ENCODE data around the gene YIPF7.

YIPF7 gene

GRCh38 chr4:44651425-44651824 is at the start of gene YIPF7:
Gene YIPF7, minus strand, starts transcription at chr4:44651625. Its CDS starts 1,525 bp downstream, at chr4:44650100.
- DNase-seq: no peak

DNA sequence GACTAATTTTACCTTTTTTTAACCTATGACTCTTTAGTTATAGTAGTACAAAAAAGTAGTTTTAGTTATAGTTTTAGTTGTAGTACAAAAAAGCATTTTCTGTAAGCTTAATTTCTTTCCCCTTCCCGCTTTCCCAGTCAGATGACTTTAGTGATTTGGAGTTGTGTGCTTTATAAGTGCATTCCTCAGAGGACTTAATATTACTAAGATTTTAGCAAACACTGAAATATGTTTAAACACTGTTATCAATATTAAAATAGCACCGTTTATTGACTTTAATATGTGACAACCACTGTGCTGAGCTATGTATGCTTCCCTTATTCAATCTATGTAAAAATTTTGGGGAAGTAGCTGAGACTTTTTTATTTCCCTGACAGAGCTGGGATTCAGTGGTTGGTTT is 49.6 kb upstream of the YIPF7 start:
- DNase-seq: no peak

DNA sequence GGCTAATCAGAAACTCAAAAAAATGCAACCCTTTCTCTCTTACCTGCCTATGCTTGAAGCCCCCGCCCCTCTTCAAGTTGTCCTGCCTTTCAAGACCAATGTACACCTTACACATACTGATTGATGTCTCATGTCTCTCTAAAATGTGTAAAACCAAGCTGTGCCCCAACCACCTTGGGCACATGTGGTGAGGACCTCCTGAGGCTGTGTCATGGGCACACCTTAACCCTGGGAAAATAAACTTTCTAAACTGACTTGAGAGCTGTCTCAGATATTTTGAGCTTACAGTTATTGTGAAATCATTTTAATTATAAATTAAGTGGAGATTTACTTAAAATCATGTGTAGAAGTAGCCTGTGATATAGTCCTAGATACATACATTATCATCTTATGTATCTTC is 49.0 kb upstream of the YIPF7 start:
- no peak for DNase-seq

GRCh38 chr4:44684648-44685047 is 33.2 kb upstream of the YIPF7 start:
- no peak for DNase-seq

DNA sequence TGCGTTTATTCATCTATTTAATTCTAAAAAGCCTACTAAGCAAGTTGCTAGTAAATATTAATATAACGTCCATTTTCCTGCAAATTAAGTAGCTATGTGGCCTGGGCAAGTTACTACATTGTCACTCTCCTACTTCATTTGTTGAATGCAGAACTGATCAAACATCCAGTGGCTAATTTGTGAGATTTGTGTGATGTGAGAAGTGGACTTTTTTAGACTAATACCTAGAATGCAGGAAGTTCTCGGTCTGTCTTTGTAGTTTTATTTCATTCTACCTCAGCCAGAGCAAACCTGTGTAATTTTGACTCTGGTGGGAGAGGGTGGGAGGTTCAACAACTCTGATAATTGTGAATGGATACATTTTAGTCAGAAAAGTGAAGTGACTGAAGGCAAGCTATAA is 27.6 kb upstream of the YIPF7 start:
- no peak for DNase-seq

GRCh38 chr4:44678094-44679041 is 26.9 kb upstream of the YIPF7 start, which contains the start of gene GUF1:
Gene GUF1, plus strand, starts transcription at chr4:44678420. Its CDS starts 203 bp downstream, at chr4:44678623.
- peak; percentile 88 to 90 for DNase-seq

DNA sequence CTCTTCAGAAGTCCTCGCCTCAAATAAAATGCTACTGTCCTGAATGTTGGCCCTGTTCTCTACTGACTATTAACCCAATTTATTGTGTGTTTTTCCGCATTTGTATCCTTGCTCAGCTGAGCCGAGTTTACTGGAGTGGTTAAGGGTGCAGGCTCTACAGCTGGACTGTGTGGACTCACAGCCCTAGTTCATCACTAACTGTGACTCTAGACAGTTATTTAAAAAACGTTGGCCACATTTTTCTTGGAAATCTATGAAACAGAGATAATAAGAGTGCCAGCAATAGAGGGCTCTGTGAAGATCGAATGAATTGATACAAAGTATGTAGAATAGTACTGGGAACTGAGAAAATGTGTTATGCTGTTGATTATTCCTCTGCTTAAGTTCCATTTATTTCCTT is 23.9 kb upstream of the YIPF7 start:
- no peak for DNase-seq

DNA sequence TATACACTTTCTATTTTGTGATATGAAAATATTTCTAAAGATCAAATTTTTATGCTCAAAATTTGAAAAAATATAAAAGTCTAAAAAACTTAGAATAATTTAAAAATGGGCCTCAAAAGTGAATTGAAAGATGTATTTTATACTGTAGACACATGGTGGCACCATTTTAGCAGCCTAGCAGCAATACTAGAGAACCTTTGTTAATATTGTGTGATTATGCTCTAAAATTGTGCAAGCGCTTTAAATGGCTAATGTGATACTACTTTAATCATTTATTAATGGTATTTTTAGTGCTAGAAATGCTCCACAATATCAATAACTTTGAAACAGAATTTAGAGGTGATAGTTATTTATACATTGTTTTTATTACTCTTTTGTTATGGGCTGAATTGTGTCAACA is 23.0 kb upstream of the YIPF7 start:
- no peak for DNase-seq

DNA sequence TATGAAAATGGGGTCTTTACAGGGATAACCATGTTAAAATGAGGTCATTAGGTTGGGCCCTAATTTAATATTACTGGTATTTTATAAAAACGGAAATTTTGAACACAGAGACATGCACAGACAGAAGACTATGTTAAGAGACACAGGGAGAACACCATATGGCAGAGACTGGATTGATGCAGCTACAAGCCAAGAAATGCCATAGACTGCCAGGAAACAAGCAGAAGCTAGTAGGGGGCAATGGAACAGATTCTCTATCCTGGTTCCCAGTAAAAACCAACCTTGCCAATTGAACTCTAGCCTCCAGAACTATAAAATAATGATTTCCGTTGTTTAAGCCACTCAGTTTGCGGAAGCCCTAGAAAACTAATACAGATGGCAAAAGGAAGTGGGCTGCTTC is 20.2 kb upstream of the YIPF7 start:
- DNase-seq: no peak

DNA sequence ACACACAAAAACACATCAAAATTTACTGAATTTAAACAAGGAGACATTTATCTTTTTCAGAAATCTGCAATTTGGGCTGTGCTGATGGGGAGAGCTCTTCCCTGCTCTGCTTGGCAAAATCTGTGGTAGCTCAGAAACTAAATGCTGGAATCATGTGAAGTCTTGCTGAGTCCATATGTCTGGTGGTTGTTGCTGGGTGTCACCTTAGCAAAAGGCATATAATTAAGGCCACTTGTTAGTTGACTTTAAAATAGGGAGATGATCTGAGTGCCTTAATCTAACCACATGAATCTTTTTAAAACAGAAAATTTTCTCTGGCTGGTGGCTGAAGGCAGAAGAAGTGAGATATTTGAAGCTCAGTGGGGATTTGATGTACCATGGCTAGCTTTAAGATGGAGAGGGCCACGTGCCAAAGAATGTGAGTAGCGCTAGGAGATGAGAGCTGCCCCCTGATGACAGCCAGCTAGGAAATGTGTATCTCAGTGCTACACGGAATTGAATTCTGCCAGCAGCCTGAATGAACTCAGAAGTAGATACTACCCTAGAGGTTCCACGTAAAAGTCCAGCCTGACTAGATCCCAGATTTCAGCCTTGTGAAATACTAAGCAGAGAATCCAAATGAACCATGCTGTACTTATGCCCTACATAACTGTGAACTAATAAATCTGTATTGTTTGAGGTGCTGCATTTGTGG is 19.2 kb upstream of the YIPF7 start:
- DNase-seq: no peak

DNA sequence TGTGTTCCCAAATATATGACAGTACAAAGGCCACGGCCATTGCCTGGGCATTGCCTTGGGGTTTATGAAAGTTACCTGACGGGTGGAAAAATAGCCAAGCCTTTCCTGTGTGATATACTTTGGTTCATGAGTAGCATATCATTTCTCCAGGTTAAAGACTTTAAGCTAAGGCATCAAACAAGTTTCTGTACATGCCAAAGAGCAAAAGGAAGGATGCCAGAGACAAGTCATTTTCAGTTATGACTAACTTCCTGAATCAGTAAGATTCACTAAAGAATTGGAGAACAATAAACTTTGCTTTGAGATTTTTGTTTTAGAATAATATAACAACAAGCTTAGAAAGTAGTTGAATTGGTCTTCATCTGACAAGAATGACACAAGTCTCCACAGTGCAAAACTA is 17.1 kb upstream of the YIPF7 start:
- no peak for DNase-seq

DNA sequence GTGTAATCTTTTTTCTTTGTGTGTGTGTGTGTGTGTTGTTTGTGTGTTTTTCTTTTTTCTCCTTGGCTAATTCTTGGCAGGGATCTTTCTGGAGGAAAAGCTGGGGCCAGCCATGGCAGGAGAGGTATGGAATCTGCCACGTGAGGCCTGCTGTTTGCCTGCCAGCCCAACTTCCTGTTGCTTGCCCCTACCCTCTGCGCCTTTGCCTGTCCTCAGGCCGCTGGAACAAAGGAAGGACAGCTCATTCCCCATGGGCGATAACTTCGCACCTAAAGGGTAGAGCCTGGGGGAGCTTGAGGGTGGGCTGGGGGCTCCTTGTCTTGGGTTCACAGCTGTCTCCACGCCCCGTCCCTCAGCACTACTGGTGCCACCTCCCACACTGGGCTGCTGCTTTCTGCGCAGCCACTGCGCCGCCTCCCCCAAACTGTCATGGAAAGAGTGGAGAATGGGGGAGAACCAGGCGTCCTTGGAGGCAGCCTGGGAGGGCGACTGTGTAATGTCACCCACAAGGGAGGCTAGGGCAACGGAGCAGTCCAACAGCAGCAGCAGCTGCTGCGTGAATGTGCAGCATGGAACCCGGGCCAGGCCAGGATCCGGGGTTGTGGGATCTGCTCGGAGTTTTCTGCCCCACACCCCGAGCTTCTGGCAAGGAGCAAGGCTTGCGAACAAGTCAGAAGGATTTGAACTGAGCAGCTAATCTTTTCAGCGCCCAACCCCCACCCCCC is 12.3 kb upstream of the YIPF7 start:
- no peak for DNase-seq

DNA sequence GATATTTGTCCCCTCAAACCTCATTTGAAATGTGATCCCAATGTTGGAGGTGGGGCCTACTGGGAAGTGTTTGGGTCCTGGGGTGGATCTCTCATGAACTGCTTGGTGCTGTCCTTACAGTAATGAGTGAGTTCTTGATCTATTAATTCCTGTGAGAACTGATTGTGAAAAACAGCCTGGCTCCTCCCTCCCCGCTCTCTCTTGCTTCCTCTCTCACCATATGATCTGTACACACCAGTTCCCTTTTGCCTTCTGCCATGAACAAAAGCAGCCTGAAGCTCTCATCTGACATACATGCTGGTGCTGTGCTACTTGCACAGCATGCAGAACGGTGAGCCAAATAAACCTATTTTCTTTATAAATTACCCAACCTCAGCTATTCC is 11.2 kb upstream of the YIPF7 start:
- no peak for DNase-seq

GRCh38 chr4:44661940-44662622 is 10.7 kb upstream of the YIPF7 start:
- DNase-seq: no peak

GRCh38 chr4:44660396-44660795 is 9.0 kb upstream of the YIPF7 start:
- DNase-seq: no peak

GRCh38 chr4:44652002-44652401 is 577 bp upstream of the YIPF7 start:
- no peak for DNase-seq

DNA sequence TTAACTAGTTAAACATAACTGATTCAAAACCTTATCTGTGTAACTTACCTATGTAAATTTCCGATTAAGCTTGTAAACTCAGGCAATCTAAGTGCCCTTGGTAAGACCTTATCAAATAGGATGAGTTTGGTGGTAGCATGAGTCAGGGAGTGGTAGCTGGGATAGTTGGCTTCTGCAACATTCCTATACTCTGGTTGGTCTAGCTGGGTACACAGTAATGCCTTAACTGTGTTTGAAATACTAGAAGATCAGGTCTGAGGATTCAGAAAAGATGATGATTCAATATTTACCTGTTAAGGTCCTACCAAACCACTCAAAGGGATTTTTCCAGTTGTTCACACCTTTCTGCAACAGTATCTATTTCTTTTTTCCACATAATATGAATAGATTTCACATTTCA is 5.3 kb downstream of the YIPF7 start:
- no peak for DNase-seq

- no peak for DNase-seq
These were observed 13.3 kb downstream of the YIPF7 start for GRCh38 chr4:44638091-44638490.

- DNase-seq: no peak
These were observed 18.7 kb downstream of the YIPF7 start for GRCh38 chr4:44632733-44633132.

DNA sequence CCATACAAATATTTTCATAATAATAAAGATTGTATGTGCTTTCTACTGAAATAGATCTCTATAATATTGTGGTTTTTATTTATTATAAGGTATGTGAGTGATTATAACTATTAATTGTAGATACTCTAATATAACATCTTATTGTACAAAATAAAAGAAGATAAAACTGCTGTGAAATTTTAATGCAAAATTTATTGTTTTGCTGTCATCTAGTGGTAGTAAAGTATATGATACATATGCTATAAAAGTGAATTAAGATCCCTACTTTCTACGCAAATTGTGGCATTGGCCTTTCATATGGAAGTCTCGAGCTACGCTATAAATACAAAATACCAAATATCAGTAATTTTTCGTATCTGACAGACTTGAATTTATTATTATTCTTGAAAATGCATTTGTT is 19.3 kb downstream of the YIPF7 start:
- DNase-seq: no peak

DNA sequence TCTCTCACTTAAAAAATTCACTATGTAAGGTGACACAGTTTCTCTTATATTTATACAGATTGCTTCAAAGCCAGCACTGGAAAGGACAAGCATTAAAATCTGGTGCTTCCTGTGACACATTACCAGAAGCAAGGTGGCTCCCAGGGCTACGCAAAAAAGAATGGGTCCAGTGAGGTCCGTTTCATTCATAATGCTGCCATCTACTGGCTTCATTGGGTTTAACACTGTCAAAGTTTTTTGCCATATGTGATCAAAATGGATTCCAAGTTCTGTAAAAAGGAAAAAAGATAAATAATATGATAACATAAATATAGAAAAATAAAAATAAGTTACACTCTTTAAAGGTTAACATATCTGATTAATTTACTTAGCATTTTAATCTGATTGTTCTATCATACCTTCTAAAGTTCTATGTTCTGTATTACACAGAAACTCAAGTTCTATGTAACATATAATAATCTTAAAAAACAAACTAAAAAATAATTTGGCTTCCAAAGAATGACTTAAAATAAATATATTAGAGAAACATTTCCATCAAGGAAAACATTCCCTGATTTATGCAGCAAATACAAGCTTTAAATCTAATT is 22.1 kb downstream of the YIPF7 start:
- peak; percentile 24 to 57 for DNase-seq

DNA sequence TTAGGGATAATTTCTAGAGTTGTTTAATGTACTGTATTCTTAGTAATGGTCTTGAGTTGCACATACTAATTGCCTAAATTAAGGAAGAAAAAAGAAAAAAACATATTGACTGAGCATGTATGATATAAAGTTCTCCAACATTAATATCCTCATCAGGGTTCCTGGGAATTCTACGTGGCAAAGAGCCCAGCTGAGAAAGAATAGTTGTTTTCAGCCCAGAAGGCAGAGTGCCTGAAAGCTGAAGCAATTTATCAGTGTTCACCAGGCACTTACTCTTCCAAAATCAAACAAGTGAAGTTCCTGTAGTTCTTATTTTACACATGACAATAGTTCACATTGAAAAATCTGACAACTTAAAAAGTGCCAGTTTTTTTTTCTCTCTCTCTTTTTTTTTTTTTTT is 27.7 kb downstream of the YIPF7 start:
- DNase-seq: no peak

DNA sequence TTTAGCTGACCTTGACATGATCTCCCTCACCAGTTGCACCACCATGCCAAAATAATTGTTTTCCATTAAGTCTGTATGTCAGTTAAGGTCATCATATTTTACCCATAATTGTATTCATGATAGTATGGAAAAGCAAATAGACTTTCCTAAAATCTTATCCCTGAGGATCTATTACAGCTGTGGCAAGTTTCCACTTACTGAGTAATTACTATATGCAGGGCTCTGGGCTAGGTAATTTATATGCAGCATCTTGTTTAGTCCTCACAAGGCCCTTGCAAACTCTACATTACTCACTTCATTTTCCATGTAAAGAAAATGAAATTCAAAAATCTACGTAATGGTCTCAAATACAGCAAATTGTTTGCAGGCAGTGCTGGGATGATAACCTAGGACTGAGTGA is 34.8 kb downstream of the YIPF7 start:
- no peak for DNase-seq

Measured in CD4-positive, alpha-beta T cell treated with Interleukin-1 beta for 1 hour (primary cell).